GM19238 (cell line): ENCODE data around the gene COL23A1.
"Not testable (repeated sequence)": the region's sequence is repeated elsewhere in the genome, so short reads cannot be mapped to it uniquely, and the experiment has no call there.

Experiments used
- DNase-seq: peaks from one replicate; pipeline ENCODE4 v3.0.0; 2011; ENCODE audit warnings: low spot score; ENCODE audit not compliant: insufficient read length

Gene COL23A1

DNA sequence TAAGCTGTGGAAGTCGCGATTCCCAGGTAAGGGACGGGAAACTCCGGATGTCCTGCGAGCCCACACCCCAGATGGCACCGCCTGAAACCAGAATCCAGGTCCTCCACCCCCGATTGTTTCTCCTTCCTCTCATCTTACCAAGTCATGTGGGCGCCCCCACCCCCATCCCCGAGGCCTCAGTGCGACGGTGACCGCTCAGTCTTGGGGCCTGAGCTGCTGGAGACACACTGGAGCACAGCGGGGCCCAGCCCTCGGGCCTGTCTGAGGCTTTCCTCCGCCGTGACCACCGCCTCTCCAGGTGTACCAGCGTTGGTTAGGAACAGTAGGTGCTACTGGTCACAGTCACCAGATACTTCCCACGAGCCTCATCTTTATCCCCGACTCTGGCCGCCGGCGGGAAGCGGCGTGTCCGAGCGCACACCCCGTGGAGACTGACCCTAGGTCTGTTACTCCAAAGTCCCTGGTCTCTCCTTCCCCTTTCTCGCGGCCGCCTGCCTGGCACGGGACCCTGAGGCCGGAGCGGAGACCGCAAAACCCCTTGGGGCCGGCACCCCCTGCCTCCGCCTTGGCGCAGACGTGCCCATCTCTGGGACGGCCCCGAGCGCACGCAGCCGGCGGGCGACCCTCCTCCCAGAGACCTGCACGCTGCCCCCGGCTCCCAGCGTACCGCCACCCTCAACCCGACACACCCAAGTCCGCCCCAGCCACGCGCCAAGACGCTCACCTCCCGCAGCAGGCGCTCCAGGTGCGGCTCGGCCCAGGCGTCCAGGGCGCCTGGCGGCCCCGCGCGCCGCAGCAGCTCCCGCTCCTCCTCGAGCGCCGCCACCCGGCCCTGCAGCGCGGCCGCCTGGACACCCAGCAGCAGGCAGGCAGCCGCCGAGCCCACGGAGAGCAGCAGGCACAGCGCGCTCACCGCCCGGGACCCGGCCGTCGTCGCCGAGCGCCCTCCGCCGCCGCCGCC, 733 bp downstream of the COL23A1 start:
- no peak for DNase-seq

DNA sequence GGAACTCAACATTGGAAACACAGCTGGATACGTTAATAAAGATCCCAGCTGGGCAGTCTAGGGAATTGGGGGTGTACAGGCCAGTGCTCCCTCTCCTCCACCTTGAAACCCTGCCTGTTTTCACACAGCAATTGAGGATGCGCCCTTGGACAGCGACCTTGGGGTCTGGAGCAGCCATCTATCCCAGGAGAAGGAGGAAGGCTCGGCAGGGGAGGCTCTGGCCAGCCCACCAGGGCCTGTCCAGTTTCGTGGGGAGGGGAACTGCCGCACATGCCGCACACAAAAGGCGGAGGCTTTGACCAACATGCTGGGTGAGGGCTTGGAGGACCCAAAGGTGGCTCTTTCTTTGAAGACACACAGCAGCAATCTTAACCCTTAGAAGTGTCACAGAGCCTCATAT, 1.4 kb downstream of the COL23A1 start:
- no peak for DNase-seq

DNA sequence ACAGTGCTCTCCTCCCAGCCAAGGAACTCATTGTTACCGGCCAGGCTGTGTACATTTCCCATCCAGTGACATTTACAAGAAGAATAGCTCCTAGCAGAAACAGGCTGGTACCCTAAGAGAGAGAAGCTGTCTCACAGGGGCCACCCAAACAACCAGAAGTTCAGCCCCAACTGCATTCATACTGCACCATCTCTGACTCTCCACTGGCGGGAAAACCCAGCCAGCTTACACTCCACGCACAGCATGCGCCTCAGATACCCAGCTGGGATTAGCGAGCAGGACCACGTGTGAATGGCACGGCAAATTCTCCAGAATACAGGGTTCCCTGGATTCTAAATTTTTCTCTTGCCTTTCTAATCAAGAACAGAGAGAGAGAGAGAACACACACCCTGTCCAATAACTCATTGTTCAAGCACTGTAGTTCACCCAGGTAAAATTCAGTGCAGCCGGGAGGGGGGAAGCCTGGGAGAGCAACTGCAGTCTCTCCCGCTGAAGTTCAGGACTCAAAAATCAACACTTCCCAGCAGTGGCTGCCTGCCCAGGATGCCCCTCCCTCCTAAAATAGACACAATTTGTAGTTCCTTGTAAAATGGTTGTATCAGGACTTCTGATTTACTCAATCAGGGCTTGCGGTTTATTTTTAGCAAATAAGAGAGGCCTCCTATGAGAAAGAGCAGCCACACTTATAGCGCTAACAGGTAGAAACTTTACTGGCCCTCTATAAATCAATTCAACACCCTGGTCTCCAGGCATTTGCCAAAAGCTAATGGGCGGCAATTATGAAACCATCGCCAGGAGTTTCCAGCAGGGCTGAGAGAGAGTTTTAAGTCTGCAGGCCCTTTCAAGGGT, 2.2 kb downstream of the COL23A1 start:
- DNase-seq: no peak

DNA sequence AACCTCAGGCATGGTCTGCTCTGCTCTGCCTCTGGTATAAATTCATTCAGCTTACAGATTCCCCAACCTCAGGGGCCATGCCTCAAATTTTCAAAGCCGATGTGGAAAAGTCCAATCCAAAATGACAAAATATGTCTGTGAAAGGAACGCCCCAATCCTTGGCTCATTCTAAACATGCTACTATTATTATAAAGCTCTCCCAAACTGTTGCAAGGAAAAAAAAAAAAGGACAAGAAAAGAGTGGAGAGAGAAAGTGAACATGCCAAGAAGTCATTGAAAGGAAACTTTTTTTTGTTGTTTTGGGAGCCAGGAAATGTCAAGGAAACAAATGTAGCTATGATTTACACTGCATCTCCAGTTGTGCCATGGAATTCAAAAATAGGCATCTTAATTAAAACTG, 3.8 kb downstream of the COL23A1 start:
- DNase-seq: no peak

DNA sequence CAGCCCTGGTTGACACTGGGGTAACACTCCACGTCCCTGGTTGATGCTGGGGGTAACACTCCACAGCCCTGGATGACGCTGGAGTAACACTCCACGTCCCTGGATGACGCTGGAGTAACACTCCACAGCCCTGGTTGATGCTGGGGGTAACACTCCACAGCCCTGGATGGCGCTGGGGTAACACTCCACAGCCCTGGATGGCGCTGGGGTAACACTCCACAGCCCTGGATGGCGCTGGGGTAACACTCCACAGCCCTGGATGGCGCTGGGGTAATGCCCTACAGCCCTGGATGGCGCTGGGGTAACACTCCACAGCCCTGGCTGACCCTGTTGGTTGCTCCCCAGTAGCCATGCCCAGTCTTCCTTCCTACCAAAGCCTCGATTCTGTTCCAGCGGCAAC, 4.8 kb downstream of the COL23A1 start:
- not testable (repeated sequence) for DNase-seq

DNA sequence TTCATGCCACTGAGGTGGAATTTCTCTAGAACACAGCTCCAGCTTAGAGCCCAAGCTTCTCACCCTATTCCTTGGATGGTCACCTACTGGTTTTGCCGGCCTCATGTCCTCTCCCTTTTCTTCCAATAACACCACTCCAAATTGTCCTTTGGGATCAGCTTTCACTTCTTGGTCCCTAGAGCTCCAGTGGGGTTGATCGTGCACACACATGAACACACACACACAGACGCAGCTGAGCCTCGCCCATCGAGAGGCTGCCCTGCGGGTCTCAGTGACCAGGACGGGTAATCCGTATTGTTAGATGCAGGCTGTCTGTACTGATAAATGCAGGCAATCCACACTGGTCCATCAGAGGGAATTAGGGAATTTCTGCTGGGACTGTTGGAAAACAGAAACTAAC, 6.9 kb downstream of the COL23A1 start:
- no peak for DNase-seq

DNA sequence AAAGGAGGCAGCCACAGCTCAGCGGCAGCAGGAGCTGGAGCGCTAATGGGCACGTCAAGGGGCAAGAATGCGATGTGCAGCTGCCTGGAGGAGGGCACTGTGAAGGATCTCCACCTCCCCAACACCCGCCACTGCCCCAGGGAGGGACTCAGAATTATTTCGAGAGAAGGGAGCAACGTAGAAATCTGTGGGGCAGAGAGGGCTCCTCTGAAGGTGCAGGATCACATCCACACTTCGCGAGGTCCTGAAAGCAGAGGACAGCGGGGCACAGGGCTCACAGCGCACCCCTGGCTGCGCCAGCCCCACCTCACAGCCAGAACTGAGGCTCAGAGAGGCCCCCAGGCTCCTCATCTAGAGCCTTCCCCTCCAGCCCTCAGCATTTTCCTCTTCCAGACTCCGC, 7.9 kb downstream of the COL23A1 start:
- DNase-seq: no peak

DNA sequence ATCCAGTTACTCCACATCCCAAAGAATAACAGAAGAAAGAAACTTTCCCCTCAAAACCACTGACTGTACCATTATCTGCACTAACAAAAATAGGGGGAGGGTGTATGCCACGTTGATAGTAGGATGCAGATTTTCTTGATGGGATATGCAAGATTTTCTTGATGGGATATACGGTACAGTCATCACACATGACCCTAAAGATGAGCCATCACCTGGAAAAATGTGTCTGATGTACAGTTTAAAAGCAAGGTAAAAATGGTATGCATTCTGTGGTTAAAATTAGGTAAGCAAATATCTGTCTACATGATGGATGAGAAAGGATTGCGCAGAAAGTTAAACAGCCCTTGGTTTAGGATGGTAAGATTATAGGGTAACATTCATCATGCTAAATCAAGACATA, 8.6 kb downstream of the COL23A1 start:
- no peak for DNase-seq

DNA sequence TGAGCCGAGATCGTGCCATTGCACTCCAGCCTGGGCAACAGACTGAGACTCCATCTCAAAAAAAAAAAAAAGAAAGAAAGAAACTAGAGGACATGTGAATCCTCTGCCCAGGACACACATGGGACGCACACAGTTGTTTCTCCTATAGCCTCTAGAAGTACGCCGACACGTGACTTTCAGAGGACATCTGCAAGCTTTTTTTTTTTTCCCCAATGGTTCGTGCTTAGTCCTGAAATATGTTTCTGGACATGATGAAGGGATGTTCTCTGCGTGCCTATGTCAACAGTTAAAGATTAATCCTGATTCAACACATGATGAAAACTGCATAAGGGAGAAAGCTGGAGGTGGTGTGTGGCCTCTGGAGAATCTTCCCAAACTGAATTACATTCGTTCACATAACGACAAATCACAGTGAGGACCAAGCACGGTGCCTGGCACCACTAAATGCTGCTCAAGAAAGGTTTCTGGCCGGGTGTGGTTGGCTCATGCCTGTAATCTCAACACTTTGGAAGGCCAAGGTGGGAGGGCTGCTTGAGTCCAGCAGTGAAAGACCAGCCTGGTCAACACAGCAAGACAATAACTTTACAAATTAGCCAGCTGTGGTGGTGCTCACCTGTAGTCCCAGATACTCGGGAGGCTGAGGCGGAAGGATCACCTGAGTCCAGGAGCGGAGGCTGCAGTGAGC, 9.8 kb downstream of the COL23A1 start:
- DNase-seq: no peak

DNA sequence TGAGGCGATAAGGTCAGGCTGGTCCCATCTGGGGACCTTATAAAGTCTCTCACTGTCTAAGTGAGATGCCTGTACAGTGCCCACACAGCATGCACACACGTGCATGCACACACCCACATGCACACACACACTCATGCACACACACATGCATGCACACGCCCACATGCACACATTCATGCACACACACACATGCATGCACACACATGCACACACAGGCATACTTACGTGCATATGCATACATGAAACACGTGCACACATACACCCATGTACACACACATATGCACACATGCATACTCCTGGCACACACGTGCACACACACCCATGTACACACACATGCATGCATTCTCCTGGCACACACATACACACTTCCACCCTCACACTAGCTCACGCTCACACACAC, 12.2 kb downstream of the COL23A1 start:
- no peak for DNase-seq

DNA sequence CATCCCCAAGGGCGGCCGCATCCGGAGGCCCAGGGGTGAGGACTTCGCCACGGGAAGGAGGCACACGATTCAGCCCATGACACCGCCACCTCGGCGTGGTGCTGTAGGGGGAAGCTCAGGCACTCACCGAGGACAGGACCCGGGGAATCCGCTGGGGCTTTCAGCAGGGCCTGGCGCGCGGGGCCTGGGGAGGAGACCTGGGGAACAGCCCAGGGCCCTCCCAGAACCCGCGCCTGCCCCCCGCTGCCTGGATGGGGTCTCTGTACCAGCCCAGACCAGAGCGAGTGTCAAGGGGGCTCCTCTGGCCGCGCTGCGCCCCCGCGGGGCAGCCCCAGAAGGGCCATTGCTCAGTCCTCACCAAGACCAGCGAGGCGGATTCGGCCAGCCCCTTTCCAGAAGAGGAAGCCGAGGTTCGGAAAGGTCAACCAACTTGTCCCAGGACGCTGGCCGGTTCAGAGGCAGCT, 12.8 kb downstream of the COL23A1 start:
- no peak for DNase-seq

DNA sequence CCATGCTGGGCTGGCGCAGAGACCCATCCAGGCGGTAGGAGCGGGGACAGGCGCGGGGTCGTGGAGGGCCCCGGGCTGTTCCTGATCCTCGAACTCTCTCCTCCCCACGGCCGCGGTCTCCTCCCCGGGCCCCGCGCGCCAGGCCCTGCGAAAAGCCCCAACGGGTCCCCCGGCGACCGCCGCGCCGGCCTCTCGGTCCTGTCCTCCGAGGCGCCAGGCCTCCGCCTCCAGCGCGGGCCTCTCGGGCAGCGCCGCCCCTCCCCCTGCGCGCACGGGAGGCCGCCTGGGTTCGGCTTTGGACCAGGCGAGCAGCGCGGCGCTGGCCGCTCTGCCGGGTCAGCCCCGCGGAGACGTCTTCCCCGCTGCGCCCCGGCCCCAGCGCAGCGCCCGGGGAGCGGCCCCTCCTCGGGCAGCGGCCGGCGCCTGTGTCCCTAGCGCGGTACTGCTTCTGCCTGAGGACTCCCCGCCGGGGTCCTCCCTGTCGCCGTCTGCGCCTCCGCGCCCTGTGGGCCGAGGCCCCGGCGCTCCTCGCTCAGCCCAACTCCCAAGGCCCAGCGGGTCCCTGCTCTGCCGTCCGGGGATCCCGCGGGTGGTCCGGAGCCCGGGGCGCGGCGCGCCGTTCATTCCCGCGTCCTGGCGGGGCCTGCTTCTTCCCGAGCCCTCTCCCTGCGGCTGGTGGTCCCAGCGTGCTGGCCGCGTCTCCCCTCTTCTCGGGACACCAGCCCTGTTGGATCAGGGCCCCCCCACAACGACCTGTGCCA, 13.4 kb downstream of the COL23A1 start:
- no peak for DNase-seq

DNA sequence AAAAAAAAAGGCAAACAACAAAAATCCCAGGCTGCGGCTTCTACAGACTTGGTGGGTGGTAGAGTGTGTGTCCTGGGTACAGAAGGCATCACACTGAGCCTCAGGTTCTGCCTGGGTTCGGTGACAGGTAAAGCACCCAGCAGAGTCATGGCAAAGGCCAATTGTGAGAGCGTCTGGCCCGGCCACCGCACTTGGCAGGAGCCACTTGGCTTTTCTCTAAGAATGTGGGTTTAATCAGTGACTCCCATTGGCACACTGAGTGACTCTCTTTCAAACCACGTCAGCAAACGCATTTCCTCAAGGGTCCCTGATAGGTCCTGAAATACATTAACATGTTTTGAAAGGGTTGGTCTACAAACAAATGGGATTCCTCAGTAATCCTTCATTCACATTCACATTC, 17.0 kb downstream of the COL23A1 start:
- no peak for DNase-seq

DNA sequence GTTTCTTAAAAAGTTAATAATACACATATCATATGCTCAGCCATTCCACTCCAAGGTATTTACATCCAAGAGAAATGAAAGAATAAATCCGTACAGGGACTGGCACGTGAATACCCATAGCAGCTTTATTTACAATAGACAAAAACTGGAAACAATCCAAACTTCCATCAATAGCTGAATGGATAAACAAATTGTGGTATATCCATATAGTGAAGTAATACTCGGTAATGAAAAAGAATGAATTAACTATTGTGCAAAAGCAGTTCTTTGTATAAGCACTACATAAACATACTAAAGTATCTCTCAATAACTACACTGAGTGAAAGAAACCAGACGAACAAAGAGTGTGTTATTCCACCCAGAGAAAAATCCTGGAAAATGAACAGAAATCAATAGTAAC, 17.6 kb downstream of the COL23A1 start:
- DNase-seq: no peak

DNA sequence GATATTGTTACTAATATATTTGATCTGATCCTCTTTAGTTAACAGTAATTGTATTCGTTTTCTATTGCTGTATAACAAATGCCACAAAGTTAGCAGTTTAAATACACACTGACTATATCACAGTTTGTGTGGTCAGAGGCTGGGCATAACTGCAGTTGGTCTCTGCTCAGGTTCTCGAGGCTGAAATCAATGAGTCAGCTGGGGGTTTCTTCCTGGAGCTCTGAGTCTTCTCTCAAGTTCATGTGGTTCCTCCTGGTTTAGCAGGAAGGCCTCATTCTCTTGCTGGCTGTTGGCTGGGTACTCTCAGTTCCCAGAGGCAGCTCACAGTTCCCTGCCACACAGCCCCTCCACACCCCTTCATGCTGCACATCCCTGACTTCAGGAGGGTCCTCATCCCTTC, 20.7 kb downstream of the COL23A1 start:
- DNase-seq: no peak

DNA sequence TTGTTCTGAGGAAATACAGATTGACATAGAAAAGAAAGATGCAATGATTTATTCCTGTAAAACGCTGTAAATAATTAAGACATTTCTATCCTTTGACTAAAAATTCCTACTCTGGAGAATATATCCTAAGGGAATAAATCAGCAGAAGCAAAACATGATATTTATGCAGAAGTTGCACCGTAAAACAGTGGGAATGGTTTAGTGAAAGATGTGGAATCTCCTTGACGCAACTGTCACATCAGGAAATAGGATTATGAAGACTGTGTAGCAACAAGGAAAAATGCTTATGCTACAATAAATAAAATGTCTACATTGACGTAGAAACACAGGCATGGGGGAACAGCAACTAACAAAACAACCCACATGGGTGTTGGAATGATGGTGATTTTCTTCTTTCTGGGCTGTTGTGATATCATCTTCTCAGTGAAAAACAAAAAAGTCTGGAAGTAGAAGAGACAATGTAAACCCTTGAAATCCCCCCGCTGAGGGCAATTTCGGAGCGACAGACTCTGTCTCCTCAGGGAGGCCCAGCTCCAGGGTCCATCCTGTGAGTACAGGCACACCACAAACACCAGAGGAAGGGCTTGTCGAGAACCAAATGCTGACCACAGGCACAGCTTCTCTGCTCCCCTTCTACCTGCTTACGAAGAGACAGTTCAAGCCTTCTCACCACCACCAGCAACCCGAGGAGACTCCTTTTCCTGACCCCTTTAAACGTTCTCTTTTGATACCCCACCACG, 25.2 kb downstream of the COL23A1 start:
- no peak for DNase-seq

DNA sequence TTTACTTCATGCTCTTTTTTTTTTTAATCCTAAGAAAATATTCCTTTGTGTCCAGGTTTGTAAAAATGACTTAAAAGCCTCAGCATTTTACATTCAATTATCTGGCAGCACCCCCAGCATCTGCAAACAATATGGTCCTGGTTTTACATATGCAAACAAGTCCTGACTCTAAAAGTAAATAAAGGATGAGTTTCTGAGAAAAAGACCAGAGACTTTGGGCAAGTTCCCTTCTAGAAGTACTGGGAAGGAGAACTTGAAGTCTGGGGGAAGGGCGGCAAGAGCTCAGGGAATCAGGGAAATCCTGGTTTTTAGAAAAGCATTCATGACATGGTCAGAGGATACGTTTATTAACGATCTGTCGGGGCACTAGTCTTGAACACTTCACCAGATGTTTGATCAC, 25.8 kb downstream of the COL23A1 start:
- no peak for DNase-seq

DNA sequence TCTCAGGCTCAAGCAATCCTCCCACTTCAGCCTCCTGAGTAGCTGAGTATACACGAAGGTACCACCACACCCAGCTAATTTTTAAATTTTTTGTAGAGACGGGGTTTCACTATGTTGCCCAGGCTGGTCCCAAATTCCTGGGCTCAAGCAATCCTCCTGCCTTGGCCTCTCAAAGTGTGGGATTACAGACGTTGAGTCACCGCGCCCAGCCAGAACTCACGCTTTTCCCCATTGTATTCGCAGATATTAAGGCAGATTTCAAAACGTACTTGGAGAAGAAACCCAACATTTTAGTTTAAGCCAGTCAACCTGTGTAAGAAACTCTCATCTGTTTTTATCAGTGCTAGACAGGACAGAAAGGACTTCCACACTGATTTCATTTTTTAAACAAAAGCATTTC, 26.6 kb downstream of the COL23A1 start:
- no peak for DNase-seq

DNA sequence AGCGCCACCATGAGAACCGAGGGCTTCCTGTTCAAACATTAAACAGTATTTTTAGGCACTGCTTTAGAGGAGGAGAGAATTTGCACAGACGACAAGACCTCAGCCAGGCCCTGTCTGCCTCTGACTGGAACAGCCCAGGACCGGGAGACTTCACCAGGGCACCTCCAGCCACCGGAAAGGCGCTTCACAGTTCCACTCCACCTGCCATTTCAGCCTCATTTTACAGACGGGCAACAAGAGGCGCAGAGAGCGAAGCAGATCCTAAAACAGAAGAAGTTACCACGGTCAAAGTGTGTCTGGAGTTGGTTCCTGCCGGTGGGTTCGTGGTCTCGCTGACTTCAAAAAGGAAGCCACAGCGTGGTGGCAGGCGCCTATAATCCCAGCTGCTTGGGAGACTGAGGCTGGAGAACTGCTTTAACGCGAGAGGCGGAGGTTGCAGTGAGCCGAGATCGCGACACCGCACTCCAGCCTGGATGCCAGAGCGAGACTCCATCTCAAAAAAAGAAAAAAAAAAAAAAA, 28.4 kb downstream of the COL23A1 start:
- DNase-seq: no peak

DNA sequence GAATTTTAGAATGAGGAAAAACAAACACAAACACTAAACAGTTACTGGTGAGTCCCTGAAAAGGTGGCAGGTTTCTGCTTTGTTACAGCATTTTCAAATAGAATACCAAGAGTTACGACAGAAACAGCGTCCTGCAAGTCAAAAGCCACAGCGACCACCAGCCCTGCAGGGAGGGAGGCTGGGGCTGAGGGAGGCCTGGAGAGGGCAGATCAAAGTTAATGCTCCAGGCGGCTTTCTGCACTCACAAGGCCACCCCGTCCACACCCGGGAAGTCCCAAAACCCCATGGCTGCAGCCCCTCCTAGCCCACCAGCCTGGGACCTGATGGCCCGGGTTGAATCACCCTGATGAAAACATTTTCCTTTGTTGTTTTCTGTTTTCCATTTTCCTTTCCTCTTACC, 29.3 kb downstream of the COL23A1 start:
- DNase-seq: no peak
